HG03378 (cell line): Measurements from ENCODE around the gene NUSAP1.
"Not testable (repeated sequence)": the region's sequence is repeated elsewhere in the genome, so short reads cannot be mapped to it uniquely, and the experiment has no call there.

Experiments
- ATAC-seq: cut with Tn5 transposase; IDR thresholded peaks from one replicate; pipeline ENCODE4 v1.9.1; 2021; ENCODE audit warnings: mild to moderate bottlenecking, moderate library complexity; ENCODE audit not compliant: unreplicated experiment

The NUSAP1 gene

DNA sequence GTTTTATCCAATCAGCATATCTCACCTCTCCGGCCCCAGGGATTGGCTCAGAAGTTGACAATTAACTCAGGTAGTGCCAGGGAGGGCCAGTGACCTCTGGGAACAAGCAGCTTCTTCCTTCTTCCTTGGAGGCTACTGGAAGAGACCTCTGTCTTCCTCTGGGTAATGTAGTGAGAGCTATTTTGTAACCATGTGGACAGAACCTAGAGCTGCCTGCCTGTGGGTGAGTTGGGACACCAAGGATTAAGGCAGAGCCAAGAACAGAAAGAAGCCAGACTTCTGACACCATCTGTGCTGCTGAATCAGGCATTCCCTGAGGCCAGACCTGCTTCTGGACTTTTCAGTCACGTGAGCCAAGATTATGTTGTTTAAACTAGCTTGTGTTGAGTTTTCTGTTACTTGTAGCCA, 75.6 kb downstream of the NUSAP1 start:
- no peak for ATAC-seq

DNA sequence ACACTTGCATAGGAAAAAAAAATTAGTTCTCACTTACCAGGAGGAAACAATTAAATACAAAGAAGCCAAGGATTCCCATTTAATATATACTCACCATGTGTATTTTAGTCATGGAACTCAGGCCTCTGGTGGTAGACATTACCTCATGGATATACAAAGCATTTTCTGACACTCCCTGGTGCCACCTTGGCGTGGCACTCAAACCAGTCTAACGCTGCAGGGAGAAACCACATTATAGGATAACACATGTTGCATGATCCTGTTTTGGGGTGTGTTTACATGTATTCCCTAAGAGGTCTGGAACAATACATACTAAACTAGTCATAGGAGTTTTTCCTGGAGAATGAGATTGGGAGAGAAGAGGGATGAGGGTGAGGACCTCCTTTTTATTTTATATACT, 78.3 kb downstream of the NUSAP1 start:
- ATAC-seq = no peak

DNA sequence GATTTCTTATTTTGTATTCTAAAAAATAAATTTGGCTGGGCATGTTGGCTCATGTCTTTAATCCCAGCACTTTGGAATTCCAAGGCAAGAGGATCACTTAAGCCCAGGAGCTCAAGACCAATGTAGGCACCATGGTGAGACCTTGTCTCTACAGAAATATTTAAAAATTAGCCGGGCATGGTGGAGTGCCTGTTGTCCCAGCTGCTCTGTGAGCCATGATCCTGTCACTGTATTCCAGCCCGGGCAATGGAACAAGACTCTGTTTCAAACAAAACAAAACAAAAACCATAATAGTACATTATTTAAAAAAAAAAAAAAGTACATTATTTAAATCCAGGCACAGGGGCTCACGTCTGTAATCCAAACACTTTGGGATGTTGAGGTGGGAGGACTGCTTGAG, 78.8 kb downstream of the NUSAP1 start:
- ATAC-seq = no peak

DNA sequence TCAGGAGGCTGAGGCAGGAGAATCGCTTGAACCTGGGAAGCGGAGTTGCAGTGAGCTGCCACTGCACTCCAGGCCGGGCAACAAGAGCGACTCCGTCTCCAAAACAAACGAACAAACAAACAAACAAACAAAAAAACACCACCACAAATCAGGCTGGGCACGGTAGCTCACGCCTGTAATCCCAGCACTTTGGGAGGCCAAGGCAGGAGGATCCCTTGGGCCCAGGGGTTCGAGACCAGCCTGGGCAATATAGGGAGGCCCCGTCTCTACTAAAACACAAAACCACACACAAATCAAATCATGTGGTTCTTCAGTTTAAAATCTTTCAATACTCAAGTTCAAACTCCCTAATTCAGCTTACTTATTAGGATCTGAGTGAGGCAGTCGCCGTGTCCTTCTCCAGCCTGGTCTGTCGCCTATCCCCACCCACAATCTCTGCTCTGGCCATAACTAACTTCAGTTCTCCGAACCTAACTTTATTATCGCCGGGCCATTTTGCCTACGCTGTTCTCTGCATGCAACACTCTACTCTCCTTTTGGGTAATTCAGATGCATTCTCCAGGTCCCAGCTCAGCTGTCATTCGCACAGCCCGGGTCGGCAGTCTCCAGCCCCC, 83.6 kb downstream of the NUSAP1 start:
- ATAC-seq = no peak

DNA sequence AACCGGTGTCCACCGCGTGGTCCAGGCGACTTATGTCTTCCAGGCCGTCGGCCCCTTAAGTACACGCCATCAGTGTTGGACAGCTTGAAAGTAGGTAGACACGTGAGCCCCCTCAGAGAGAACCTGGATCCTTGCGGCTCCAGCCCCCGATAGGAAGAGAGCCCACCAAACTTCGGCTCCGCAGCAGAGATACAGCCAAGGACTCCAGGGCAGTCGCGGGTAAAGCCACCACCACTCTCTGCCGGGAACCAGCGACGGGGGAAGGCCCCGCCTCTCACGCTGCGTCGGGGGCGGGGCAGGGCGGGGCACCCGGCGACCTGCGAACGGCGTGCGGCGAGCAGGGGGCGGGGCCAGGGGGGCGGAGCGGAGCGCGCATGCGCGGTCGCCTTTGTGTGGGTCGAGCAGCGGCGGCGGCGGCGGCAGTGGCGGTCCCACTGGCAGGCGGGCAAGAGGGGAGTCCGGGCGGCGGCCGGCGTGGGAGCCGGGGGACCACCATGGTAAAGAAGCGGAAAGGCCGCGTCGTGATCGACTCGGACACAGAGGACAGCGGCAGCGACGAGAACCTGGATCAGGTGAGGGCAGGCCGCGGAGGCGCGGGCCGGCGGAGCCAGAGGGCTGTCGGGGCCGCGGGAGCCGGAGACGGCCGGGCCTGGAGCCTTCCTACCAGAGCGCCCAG, 84.2 kb downstream of the NUSAP1 start, which contains the start of gene RTF1:
Gene RTF1 (plus strand): TSS at position 354 of the 676 bp plus-strand sequence. CDS start 21 bp downstream, at position 375.
- ATAC-seq = peak; percentile 62

DNA sequence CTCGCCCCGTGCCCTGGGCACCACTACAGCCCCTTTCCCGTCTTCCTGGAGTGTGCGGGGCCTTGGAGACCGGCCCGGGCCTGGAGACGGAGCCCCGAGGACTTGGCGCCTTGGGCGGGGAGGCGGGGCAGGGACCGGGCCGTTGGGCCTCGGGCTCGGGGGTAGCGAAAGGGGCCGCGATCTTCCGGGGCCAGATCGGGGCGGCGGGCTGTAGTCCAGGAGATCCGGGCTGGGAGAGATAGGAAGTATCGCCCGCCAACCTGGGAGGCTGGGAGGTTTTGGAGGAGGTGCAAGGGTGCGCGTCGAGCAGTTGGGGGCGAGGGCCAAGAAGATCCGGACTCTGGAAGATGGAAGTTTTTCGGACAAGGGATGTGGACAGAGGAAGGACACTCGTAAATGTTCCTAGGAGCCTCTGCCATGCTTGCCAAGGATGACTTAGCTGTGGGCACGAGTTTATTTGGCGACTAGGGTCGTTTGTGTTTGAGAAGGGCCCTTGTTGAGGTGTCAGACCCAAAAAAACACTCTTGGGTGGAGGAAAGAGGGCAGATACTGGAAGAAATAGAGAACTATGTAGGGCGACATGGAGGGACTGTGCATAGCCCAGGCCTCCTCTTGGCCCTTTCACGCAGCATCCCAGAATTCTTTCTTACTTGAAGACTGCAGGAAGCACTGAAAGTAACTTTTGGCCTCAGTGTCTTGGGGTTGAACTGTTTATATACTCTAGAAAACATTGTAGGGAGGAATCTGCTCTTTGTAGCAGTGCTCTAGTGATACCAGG, 84.9 kb downstream of the NUSAP1 start:
- ATAC-seq = peak; percentile 26

DNA sequence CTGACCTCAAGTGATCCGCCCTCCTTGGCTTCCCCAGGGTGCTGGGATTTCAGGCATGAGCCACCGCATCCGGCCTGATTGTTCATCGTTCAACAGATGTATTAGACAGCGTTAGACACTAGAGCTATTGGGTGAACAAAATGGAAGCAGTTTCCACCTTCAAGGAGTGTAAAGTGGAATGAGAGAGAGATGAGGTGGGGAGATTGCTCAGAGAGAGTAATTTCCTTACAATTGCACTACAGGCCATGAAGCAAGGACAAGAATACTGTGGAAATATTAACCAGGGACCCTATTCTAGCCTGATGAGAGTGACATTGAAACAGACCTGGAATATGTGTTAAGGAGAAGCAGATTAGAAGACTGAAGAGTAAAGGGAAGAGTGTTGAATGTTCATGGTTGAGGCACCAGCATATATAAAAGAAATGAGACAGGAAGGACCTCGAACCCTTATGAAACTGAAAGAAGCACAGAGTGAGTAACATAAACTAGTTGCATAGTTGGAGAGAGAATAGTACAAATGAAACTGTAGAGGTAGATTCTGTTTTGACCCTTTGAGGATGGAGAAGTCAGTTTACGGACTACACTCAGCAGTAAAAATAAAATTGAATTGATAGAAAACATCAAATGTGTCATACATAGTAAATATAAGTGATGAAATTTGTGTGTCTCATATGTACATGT, 91.4 kb downstream of the NUSAP1 start:
- ATAC-seq = peak; percentile 82

DNA sequence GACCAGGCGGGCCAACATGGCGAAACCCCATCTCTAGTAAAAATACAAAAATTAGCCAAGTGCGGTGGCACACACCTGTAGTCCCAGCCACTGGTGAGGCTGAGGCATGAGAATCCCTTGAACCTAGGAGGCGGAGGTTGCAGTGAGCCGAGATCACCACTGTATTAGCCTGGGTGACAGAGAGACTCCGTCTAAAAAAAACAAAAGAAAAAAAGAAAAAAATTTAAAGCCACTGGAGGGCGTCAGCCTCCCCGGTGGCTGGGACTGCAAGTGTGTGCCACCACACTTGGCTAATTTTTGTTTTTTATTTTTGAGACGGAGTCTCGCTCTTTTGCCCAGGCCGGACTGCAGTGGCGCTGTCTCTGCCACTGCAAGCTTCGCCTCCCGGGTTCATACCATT, 92.1 kb downstream of the NUSAP1 start:
- ATAC-seq = no peak

DNA sequence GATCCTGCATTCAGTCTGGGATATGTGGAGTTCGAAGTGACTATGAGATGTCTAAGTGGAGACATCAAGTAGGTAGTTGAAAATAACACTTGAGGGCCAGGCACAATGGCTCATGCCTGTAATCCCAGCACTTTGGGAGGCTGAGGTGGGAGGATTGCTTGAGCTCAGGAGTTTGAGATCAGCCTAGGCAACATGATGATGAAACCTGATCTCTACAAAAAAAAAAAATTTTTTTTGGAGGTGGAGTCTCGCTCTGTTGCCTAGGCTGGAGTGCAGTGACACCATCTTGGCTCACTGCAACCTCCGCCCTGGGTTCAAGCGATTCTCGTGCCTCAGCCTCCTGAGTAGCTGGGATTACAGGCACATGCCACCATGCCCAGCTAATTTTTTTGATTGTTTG, 93.2 kb downstream of the NUSAP1 start:
- not testable (repeated sequence) for ATAC-seq

DNA sequence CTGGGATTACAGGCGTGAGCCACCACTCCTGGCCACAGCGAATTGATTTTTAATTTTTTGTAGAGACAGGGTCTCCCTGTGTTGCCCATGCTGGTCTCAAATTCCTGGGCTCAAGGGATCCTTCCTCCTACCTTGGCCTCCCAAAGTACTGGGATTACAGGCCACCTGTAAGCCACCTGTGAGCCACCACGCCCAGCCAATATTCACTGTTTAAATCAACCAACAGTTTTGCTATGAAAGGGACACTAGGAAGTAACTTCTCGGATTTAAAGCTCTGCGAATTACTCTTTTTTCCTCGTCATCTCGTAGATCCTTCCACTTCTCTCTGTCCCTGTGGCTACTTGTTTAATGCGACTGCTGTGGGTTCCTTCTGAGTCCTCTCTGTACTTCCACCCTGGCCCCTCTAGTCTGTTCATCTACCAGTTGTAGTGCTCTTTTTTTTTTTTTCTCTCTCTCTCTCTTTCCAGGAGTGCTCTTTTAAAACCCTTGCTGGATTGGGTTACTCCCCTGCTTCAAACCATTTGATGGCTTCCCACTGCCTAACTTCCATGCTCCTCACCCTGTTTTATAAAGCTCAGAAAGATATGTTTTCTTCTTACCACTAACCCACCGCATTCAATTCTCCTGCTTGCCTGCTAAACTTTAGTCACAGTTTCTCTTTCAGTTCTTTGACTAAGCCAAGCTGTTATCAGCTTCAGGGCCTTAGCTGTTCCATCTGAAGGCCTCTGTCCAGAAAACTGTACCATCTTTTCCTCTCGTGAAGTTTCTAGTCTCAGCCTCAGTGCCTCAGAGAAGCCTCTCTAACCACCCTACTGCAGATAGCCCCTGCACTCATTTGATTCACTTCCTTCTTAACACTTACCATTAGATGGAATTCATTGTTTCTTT, 96.6 kb downstream of the NUSAP1 start:
- ATAC-seq = peak; percentile 59
